Measurements from ENCODE around the gene EIPR1.

EIPR1 gene

DNA sequence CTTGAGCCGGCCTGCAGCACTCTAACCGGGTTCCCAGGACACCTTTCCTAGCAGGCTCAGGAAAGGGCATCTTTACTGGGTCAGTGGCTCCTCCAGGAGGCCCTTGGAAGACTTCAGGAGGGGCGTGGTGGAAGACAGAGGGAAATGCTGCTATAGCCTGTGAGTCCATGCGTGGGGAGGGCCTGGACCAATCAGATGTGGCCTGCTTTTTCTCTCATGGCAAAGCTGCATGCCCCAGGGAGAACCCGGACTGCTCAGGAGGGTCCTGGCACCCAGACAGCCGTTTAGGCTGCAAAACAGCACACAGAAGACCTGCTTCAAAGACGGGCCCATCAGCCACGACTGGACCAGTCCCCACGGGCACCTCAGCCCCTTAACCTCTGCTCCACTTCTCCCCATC lies 84.4 kb downstream of the EIPR1 start:
- peaks cover 16% of the 10 kb centered on the region; the same call in 1 of the 2 replicates for H3K79me2 ChIP-seq (ENCODE audit: insufficient read depth, low read length)
- no peak overlapping the region for H3K4me2 ChIP-seq (ENCODE audit: low read depth, low read length, poor library complexity, severe bottlenecking)
- no peaks in the 10 kb centered on the region for H3K9me3 ChIP-seq (ENCODE audit: insufficient read depth, low read length)
- H3F3A ChIP-seq (ENCODE audit: insufficient read depth), result no peaks in the 10 kb centered on the region
- H4K20me1 ChIP-seq (ENCODE audit: low read depth, low read length), result no peaks in the 10 kb centered on the region; the same call in 1 of the 2 replicates
- H3K9ac ChIP-seq (ENCODE audit: low read length), result no peak overlapping the region
- no peak overlapping the region for H3K27ac ChIP-seq (ENCODE audit: low read depth, low read length)
- no peak overlapping the region for H2AFZ ChIP-seq (ENCODE audit: low read depth, low read length, severe bottlenecking)
- H3K4me3 ChIP-seq (ENCODE audit: insufficient read depth, low read length, poor library complexity, severe bottlenecking), result no peak overlapping the region
- H3K9me2 ChIP-seq (replicated peaks; ENCODE audit: insufficient read depth, low read length), result no peaks in the 10 kb centered on the region
- TF ChIP-seq CTCF (IDR thresholded peaks at IDR 0.05; ENCODE audit: insufficient read depth, low read length, poor library complexity, severe bottlenecking) (no peak), EZH2phosphoT487 (conservative IDR thresholded peaks at IDR 0.05; ENCODE audit: low read length) (no peak)
- H3K36me3 ChIP-seq (ENCODE audit: low read length), result no peaks in the 10 kb centered on the region
- H3K27me3 ChIP-seq (ENCODE audit: low read length), result no peaks in the 10 kb centered on the region

GRCh38 chr2:3292416-3292815 lies 85.2 kb downstream of the EIPR1 start:
- H3K4me2 ChIP-seq (ENCODE audit: low read depth, low read length, poor library complexity, severe bottlenecking), result no peak overlapping the region
- H3K79me2 ChIP-seq (ENCODE audit: insufficient read depth, low read length), result peaks cover 19% of the 10 kb centered on the region; the same call in 1 of the 2 replicates
- H3K27ac ChIP-seq (ENCODE audit: low read depth, low read length), result no peak overlapping the region
- no peak overlapping the region for H2AFZ ChIP-seq (ENCODE audit: low read depth, low read length, severe bottlenecking)
- no peak overlapping the region for H3K9ac ChIP-seq (ENCODE audit: low read length)
- no peaks in the 10 kb centered on the region for H3K27me3 ChIP-seq (ENCODE audit: low read length)
- H3K9me3 ChIP-seq (ENCODE audit: insufficient read depth, low read length), result no peaks in the 10 kb centered on the region
- no peaks in the 10 kb centered on the region for H3K36me3 ChIP-seq (ENCODE audit: low read length)
- H3K9me2 ChIP-seq (replicated peaks; ENCODE audit: insufficient read depth, low read length), result no peaks in the 10 kb centered on the region
- TF ChIP-seq EZH2phosphoT487 (conservative IDR thresholded peaks at IDR 0.05; ENCODE audit: low read length) (no peak), CTCF (IDR thresholded peaks at IDR 0.05; ENCODE audit: insufficient read depth, low read length, poor library complexity, severe bottlenecking) (no peak)
- no peaks in the 10 kb centered on the region for H3F3A ChIP-seq (ENCODE audit: insufficient read depth)
- no peaks in the 10 kb centered on the region; the same call in 1 of the 2 replicates for H4K20me1 ChIP-seq (ENCODE audit: low read depth, low read length)
- no peak overlapping the region for H3K4me3 ChIP-seq (ENCODE audit: insufficient read depth, low read length, poor library complexity, severe bottlenecking)

DNA sequence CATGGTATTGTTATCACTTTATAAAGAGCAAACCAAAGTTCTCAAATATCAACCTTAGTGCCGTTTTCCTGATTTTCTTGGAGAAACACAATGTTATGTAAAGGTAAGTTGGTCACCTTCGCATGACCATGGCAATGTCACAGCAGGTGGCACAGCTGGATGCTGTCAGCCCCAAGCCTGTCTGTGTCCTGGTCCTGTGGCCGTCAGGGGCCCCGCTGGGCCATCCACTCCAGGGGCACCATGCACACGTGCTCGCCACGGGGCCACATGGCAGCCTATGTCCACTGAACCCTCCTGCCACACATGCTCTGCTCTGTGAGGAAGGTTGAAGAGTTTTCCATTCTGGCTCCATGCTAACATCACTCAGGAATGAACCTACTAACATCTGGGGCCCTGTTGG lies 85.9 kb downstream of the EIPR1 start:
- H3K9me3 ChIP-seq (ENCODE audit: insufficient read depth, low read length), result no peaks in the 10 kb centered on the region
- H3F3A ChIP-seq (ENCODE audit: insufficient read depth), result no peaks in the 10 kb centered on the region
- no peak overlapping the region for H3K4me2 ChIP-seq (ENCODE audit: low read depth, low read length, poor library complexity, severe bottlenecking)
- no peak overlapping the region for H2AFZ ChIP-seq (ENCODE audit: low read depth, low read length, severe bottlenecking)
- peaks cover 23% of the 10 kb centered on the region; the same call in 1 of the 2 replicates for H3K79me2 ChIP-seq (ENCODE audit: insufficient read depth, low read length)
- no peak overlapping the region for H3K27ac ChIP-seq (ENCODE audit: low read depth, low read length)
- H3K36me3 ChIP-seq (ENCODE audit: low read length), result no peaks in the 10 kb centered on the region
- H3K4me3 ChIP-seq (ENCODE audit: insufficient read depth, low read length, poor library complexity, severe bottlenecking), result no peak overlapping the region
- TF ChIP-seq CTCF (IDR thresholded peaks at IDR 0.05; ENCODE audit: insufficient read depth, low read length, poor library complexity, severe bottlenecking), result no peak
- H3K9me2 ChIP-seq (replicated peaks; ENCODE audit: insufficient read depth, low read length), result no peaks in the 10 kb centered on the region
- H3K9ac ChIP-seq (ENCODE audit: low read length), result no peak overlapping the region
- H4K20me1 ChIP-seq (ENCODE audit: low read depth, low read length), result no peaks in the 10 kb centered on the region; the same call in 1 of the 2 replicates
- H3K27me3 ChIP-seq (ENCODE audit: low read length), result no peaks in the 10 kb centered on the region
